SU-DHL-6 (cell line): ENCODE results near the gene ARFGAP1.

Experiments
- CTCF ChIP-seq: fragments of 200-600 bp; sonication (generic); IDR thresholded peaks from one replicate; pipeline ENCODE4 v1.5.1; 2017; ENCODE audit warnings: antibody characterized with exemption, mild to moderate bottlenecking, low read length, moderate library complexity; ENCODE audit not compliant: insufficient read depth, poor library complexity, severe bottlenecking
- EZH2phosphoT487 ChIP-seq: fragments of 200-600 bp; sonication (generic), shearing (Covaris generic); conservative IDR thresholded peaks from 2 replicates; pipeline ENCODE4 v1.6.1; 2018; ENCODE audit warnings: mild to moderate bottlenecking, antibody characterized with exemption, low read length, moderate library complexity, mixed read lengths

- TF ChIP-seq CTCF (no peak), EZH2phosphoT487 (no peak)
Observed at GRCh38 chr20:63283397-63284082, 10.9 kb downstream of the ARFGAP1 start.
